Testis (tissue), 3 donors: ENCODE data around the gene NMRK2. TPM values are rescaled to one million over a fixed set of nuclear protein-coding genes. Genes with fewer than 3 reads are reported as not detected.

ENCODE experiments used
- DNase-seq: peaks from one replicate; pipeline ENCODE4 v3.0.0-alpha.2; 2019
- H3K27ac ChIP-seq, 2 donors: fragments of 200-600 bp; sonication (generic); one replicate each; pipeline ENCODE4 v1.5.1; 2019
- H3K27me3 ChIP-seq: fragments of 200-600 bp; sonication (generic); one replicate; pipeline ENCODE4 v1.5.1; 2019
- H3K36me3 ChIP-seq: fragments of 200-600 bp; sonication (generic); one replicate; pipeline ENCODE4 v1.5.1; 2017; ENCODE audit warnings: low read depth; ENCODE audit errors: missing control alignments
- H3K4me1 ChIP-seq: fragments of 200-600 bp; sonication (generic); one replicate; pipeline ENCODE4 v1.5.1; 2019
- H3K4me3 ChIP-seq, 2 donors: fragments of 200-600 bp; sonication (generic); one replicate each; pipeline ENCODE4 v1.5.1; 2017 to 2019
- H3K9me3 ChIP-seq: fragments of 200-600 bp; sonication (generic); one replicate; pipeline ENCODE4 v1.5.1; 2017
- CTCF ChIP-seq, 3 experiments: fragments of 450-650 bp in 2 of 3; fragments of 200-600 bp in 1 of 3; sonication (generic) in 1 of 3; IDR thresholded peaks; one replicate each; pipeline ENCODE4 v1.5.1; 2016 to 2019; ENCODE audit warnings: antibody characterized with exemption in 3 of 3, mild to moderate bottlenecking in 2 of 3, moderate library complexity in 1 of 3
- POLR2A ChIP-seq: fragments of 450-650 bp; IDR thresholded peaks from one replicate; pipeline ENCODE4 v1.6.1; 2017; ENCODE audit warnings: antibody characterized with exemption, mild to moderate bottlenecking, moderate library complexity
- WGBS, 2 donors: methylation state at CpG; one replicate each; pipeline ENCODE4 v1.1.5; 2018; 5-methylcytosine and 5-hydroxymethylcytosine counted together
- intact Hi-C: fragments of 100-400 bp; cut with DNase I; formaldehyde crosslinking; loops from one replicate; pipeline ENCODE4 v1.15.1; 2023; ENCODE audit warnings: low total_unique reads
- polyA plus RNA-seq: library from polyadenylated mRNA; stranded (reverse); fragments of 350-450 nt; fragmentation: Illumina TruSeq; extraction: RNeasy Lipid Tissue Mini Kit (QIAGEN cat#74804); gene quantifications from one replicate; pipeline ENCODE4 v1.2.3, GENCODE V29; 2014; ENCODE audit warnings: low read depth, low replicate concordance; ENCODE audit not compliant: insufficient read depth
- total RNA-seq, 2 donors: library from RNA; depleted of rRNA; stranded (reverse); fragments of >200 nt; gene quantifications; one replicate each; pipeline ENCODE4 v1.2.3, GENCODE V29; 2016

NMRK2 gene
- total and polyA plus RNA-seq, 3 donors from 2014 or later: 1.7 to 3.2 (median 1.7) TPM

GRCh38 chr19:3897936-3898335, 34.9 kb upstream of the NMRK2 start:
- Histone ChIP-seq H3K27me3 (no peaks in the 10 kb centered on the region), H3K27ac (no peak overlapping the region), H3K36me3 (no peaks in the 10 kb centered on the region), H3K4me3 (no peak overlapping the region), H3K4me1 (peaks cover 8% of the 10 kb centered on the region), H3K9me3 (no peaks in the 10 kb centered on the region)
- DNase-seq: no peak
- intact Hi-C loops: no loop called here
- no peak for TF ChIP-seq POLR2A
- TF ChIP-seq CTCF (IDR thresholded peaks at IDR 0.05): no peak
- WGBS, 2 donors: 83 to 88% methylated on average over 4 of the region's 4 CpGs

- H3K36me3 ChIP-seq: no peaks in the 10 kb centered on the region
- TF ChIP-seq CTCF (IDR thresholded peaks at IDR 0.05): no peak
- TF ChIP-seq POLR2A: no peak
- peaks cover 6% of the 10 kb centered on the region for H3K4me1 ChIP-seq
- DNase-seq: no peak
- no peaks in the 10 kb centered on the region for H3K9me3 ChIP-seq
- intact Hi-C loops: no loop called here
- H3K4me3 ChIP-seq: no peak overlapping the region
- 98% methylated on average over 3 of the region's 3 CpGs for WGBS, 2 donors
- no peak overlapping the region for H3K27ac ChIP-seq
- H3K27me3 ChIP-seq: no peaks in the 10 kb centered on the region
These were observed 34.4 kb upstream of the NMRK2 start for GRCh38 chr19:3898426-3898825.

- H3K9me3 ChIP-seq: no peaks in the 10 kb centered on the region
- no peak overlapping the region for H3K4me3 ChIP-seq
- H3K27ac ChIP-seq: no peak overlapping the region
- WGBS, 2 donors: 46 to 57% methylated on average over 17 to 18 of the region's 18 CpGs
- DNase-seq: peak; percentile 34
- no peak for TF ChIP-seq POLR2A
- no peaks in the 10 kb centered on the region for H3K4me1 ChIP-seq
- no peaks in the 10 kb centered on the region for H3K27me3 ChIP-seq
- intact Hi-C loops: no loop called here
- H3K36me3 ChIP-seq: no peaks in the 10 kb centered on the region
These were observed 33.2 kb upstream of the NMRK2 start for GRCh38 chr19:3899531-3900294.

- H3K36me3 ChIP-seq: no peaks in the 10 kb centered on the region
- intact Hi-C loops: no loop called here
These were observed 30.4 kb upstream of the NMRK2 start for GRCh38 chr19:3902317-3902973.

More at GRCh38 chr19:3902317-3902973, 30.4 kb upstream of the NMRK2 start:
- no peak overlapping the region for H3K4me3 ChIP-seq
- no peaks in the 10 kb centered on the region for H3K4me1 ChIP-seq
- H3K27me3 ChIP-seq: no peaks in the 10 kb centered on the region
- TF ChIP-seq CTCF (IDR thresholded peaks at IDR 0.05): no peak
- no peak for TF ChIP-seq POLR2A
- WGBS, 2 donors: 88 to 93% methylated on average over 11 to 15 of the region's 15 CpGs
- no peaks in the 10 kb centered on the region for H3K9me3 ChIP-seq
- DNase-seq: no peak
- H3K27ac ChIP-seq: no peak overlapping the region
